Liver (tissue), 9 donors: Measurements from ENCODE around the gene KMT2E. TPM values are rescaled to one million over a fixed set of nuclear protein-coding genes. Genes with fewer than 3 reads are reported as not detected.

Source experiments
- DNase-seq: peaks from one replicate; pipeline ENCODE4 v3.0.0-alpha.2; 2017; ENCODE audit warnings: low spot score
- H3K27ac ChIP-seq, 2 donors: one replicate each; pipeline ENCODE4 v1.7.0; 2013; ENCODE audit warnings: inconsistent platforms in 2 of 2, low read length in 2 of 2, control low read depth in 1 of 2, low read depth in 1 of 2, mild to moderate bottlenecking in 1 of 2
- H3K27me3 ChIP-seq, 4 donors: one replicate each; pipeline versions ENCODE4 v1.6.1 to v1.7.0; 2013; ENCODE audit warnings: low read length in 3 of 4, inconsistent platforms in 1 of 4, mild to moderate bottlenecking in 1 of 4, moderate library complexity in 1 of 4; ENCODE audit not compliant: control insufficient read depth in 4 of 4, insufficient read depth in 4 of 4
- H3K36me3 ChIP-seq, 4 donors: one replicate each; pipeline versions ENCODE4 v1.6.1 to v1.7.0; 2013; ENCODE audit warnings: low read length in 3 of 4, mild to moderate bottlenecking in 3 of 4, low read depth in 1 of 4, moderate library complexity in 1 of 4; ENCODE audit not compliant: control insufficient read depth in 4 of 4, insufficient read depth in 3 of 4
- H3K4me1 ChIP-seq, 4 donors: one replicate each; pipeline versions ENCODE4 v1.6.1 to v1.7.0; 2013; ENCODE audit warnings: low read length in 3 of 4, mild to moderate bottlenecking in 3 of 4, moderate library complexity in 1 of 4; ENCODE audit not compliant: control insufficient read depth in 4 of 4, insufficient read depth in 4 of 4
- H3K4me3 ChIP-seq, 3 donors: one replicate each; pipeline versions ENCODE4 v1.6.1 to v1.7.0; 2013; ENCODE audit warnings: low read length in 3 of 3, control low read depth in 1 of 3, low read depth in 1 of 3, mild to moderate bottlenecking in 1 of 3
- H3K9ac ChIP-seq, 2 donors: one replicate each; pipeline ENCODE4 v1.7.0; 2013; ENCODE audit warnings: low read length in 2 of 2, mild to moderate bottlenecking in 2 of 2, moderate library complexity in 2 of 2, control low read depth in 1 of 2, low read depth in 1 of 2
- H3K9me3 ChIP-seq, 4 donors: one replicate each; pipeline versions ENCODE4 v1.6.1 to v1.7.0; 2013; ENCODE audit warnings: low read length in 3 of 4; ENCODE audit not compliant: control insufficient read depth in 4 of 4
- CTCF ChIP-seq: fragments of 150-350 bp; IDR thresholded peaks from 2 replicates; pipeline ENCODE4 v1.5.1; 2017; ENCODE audit warnings: improper control_type of control experiment, low read depth, low read length; ENCODE audit not compliant: missing input control
- EGR1 ChIP-seq, 2 donors: IDR thresholded peaks; 2 replicates each; pipeline ENCODE4 v1.6.1; 2016 to 2018; ENCODE audit warnings: antibody characterized with exemption in 2 of 2, low read depth in 2 of 2
- FOXA1 ChIP-seq: IDR thresholded peaks from 2 replicates; pipeline ENCODE4 v1.6.1; 2016; ENCODE audit warnings: antibody characterized with exemption
- FOXA2 ChIP-seq: IDR thresholded peaks from 2 replicates; pipeline ENCODE4 v1.6.1; 2016; ENCODE audit warnings: antibody characterized with exemption
- GABPA ChIP-seq, 2 donors: IDR thresholded peaks in 1 of 2; conservative IDR thresholded peaks in 1 of 2; 2 replicates each; pipeline ENCODE4 v1.6.1; 2016; ENCODE audit warnings: antibody characterized with exemption in 2 of 2, mild to moderate bottlenecking in 1 of 2, moderate library complexity in 1 of 2
- REST ChIP-seq: IDR thresholded peaks from 2 replicates; pipeline ENCODE4 v1.6.1; 2016; ENCODE audit warnings: antibody characterized with exemption, mild to moderate bottlenecking
- SP1 ChIP-seq: IDR thresholded peaks from 2 replicates; pipeline ENCODE4 v1.6.1; 2018; ENCODE audit warnings: antibody characterized with exemption, mild to moderate bottlenecking
- YY1 ChIP-seq: IDR thresholded peaks from 2 replicates; pipeline ENCODE4 v1.6.1; 2016; ENCODE audit warnings: antibody characterized with exemption, mild to moderate bottlenecking
- ZBTB33 ChIP-seq: IDR thresholded peaks from 2 replicates; pipeline ENCODE4 v1.6.1; 2016; ENCODE audit warnings: antibody characterized with exemption
- WGBS: extraction: QIAGEN DNeasy Blood & Tissue Kit; methylation state at CpG from one replicate; pipeline ENCODE4 v1.1.7; 2013; 5-methylcytosine and 5-hydroxymethylcytosine counted together
- polyA plus RNA-seq, 2 donors: library from polyadenylated mRNA; stranded (reverse) in 1 of 2; unstranded in 1 of 2; fragments of 200-250 nt in 1 of 2; fragments of >200 nt in 1 of 2; fragmentation: Nextera tagmentation in 1 of 2; extraction: Ambion mirVana in 1 of 2; gene quantifications; one replicate each; pipeline versions ENCODE4 v1.2.1 to v1.2.3, GENCODE V29; 2013 to 2015
- total RNA-seq, 2 donors: library from RNA; depleted of rRNA; stranded (reverse); fragments of >200 nt; gene quantifications; one replicate each; pipeline ENCODE4 v1.2.3, GENCODE V29; 2014
- donor health status: healthy.
- donor health status: healthy.
- donor health status: healthy.
- donor health status: healthy.
- donor health status: healthy.

Gene KMT2E
- total and polyA plus RNA-seq, 4 donors, result 7.1 to 55.6 (median 42.4) TPM

- peaks cover 0 to 7% (median 2%) of the 10 kb centered on the region in 4 donors for H3K4me1 ChIP-seq
- H3K36me3 ChIP-seq, result no peaks in the 10 kb centered on the region
- WGBS, result 86% methylated on average over 3 of the region's 3 CpGs
- H3K9ac ChIP-seq, result peak overlapping the region in 1 of 2 donors; percentile 27
- H3K27me3 ChIP-seq, result no peaks in the 10 kb centered on the region
- TF ChIP-seq EGR1 (IDR thresholded peaks at IDR 0.05; ENCODE audit: low read depth in 2 of 2) (no peak), CTCF (no peak), YY1 (no peak), FOXA2 (no peak), FOXA1 (no peak), REST (no peak), SP1 (no peak)
- no peaks in the 10 kb centered on the region for H3K9me3 ChIP-seq
- no peak for DNase-seq
- peak overlapping the region in 1 of 2 donors; percentile 12 for H3K27ac ChIP-seq
- no peak overlapping the region for H3K4me3 ChIP-seq
Observed at GRCh38 chr7:104976966-104977636, 36.9 kb upstream of the KMT2E start.

- Histone ChIP-seq H3K27me3 (no peaks in the 10 kb centered on the region), H3K4me3 (no peak overlapping the region), H3K27ac (no peak overlapping the region), H3K9me3 (no peaks in the 10 kb centered on the region), H3K36me3 (no peaks in the 10 kb centered on the region), H3K4me1 (peaks cover 0 to 20% (median 10%) of the 10 kb centered on the region in 4 donors), H3K9ac (no peak overlapping the region)
- DNase-seq, result no peak
- 13% methylated on average over 1 of the region's 1 CpG for WGBS
- TF ChIP-seq FOXA2 (no peak), EGR1 (IDR thresholded peaks at IDR 0.05; ENCODE audit: low read depth in 2 of 2) (no peak)
Observed at GRCh38 chr7:104978460-104978859, 35.5 kb upstream of the KMT2E start.

- H3K4me1 ChIP-seq, result peaks cover 0 to 22% (median 11%) of the 10 kb centered on the region in 4 donors
- no peaks in the 10 kb centered on the region for H3K27me3 ChIP-seq
- no peak for TF ChIP-seq YY1
- no peak for TF ChIP-seq ZBTB33
- no peak for TF ChIP-seq GABPA (IDR thresholded peaks at IDR 0.05 in 1 of 2, conservative IDR thresholded peaks at IDR 0.05 in 1 of 2)
- no peaks in the 10 kb centered on the region for H3K9me3 ChIP-seq
- no peak for DNase-seq
- no peak overlapping the region for H3K9ac ChIP-seq
- WGBS, result 78% methylated on average over 4 of the region's 4 CpGs
- H3K4me3 ChIP-seq, result no peak overlapping the region
- H3K36me3 ChIP-seq, result no peaks in the 10 kb centered on the region
- no peak overlapping the region for H3K27ac ChIP-seq
Observed at GRCh38 chr7:104979167-104979841, 34.7 kb upstream of the KMT2E start.
